Ishikawa (cell line): Measurements from ENCODE around the gene CCDC15.

Source experiments
- CEBPB ChIP-seq: IDR thresholded peaks from 2 replicates; pipeline ENCODE4 v1.6.1; 2012
- EP300 ChIP-seq: IDR thresholded peaks from 2 replicates; pipeline ENCODE4 v1.6.1; 2012; ENCODE audit warnings: borderline replicate concordance
- FOXM1 ChIP-seq: IDR thresholded peaks from 2 replicates; pipeline ENCODE4 v1.6.1; 2012; ENCODE audit warnings: low read depth, borderline replicate concordance
- MAX ChIP-seq: IDR thresholded peaks from 2 replicates; pipeline ENCODE4 v1.6.1; 2012
- NFIC ChIP-seq: IDR thresholded peaks from 2 replicates; pipeline ENCODE4 v1.6.1; 2012
- RAD21 ChIP-seq: IDR thresholded peaks from 2 replicates; pipeline ENCODE4 v1.6.1; 2012; ENCODE audit warnings: low read depth
- TAF1 ChIP-seq: IDR thresholded peaks from 2 replicates; pipeline ENCODE4 v1.6.1; 2012; ENCODE audit warnings: low read depth, mild to moderate bottlenecking
- TCF12 ChIP-seq: IDR thresholded peaks from 2 replicates; pipeline ENCODE4 v1.6.1; 2012; ENCODE audit warnings: low read depth
- TEAD4 ChIP-seq: IDR thresholded peaks from 2 replicates; pipeline ENCODE4 v1.6.1; 2012
- USF1 ChIP-seq: IDR thresholded peaks from 2 replicates; pipeline ENCODE4 v1.6.1; 2012
- YY1 ChIP-seq: IDR thresholded peaks from 2 replicates; pipeline ENCODE4 v1.6.1; 2012; ENCODE audit warnings: low read depth
- TF ChIP-seq, protein P1 (sequence below): IDR thresholded peaks from 2 replicates; pipeline ENCODE4 v1.6.1; 2012; ENCODE audit warnings: low read depth, mild to moderate bottlenecking

DNA sequence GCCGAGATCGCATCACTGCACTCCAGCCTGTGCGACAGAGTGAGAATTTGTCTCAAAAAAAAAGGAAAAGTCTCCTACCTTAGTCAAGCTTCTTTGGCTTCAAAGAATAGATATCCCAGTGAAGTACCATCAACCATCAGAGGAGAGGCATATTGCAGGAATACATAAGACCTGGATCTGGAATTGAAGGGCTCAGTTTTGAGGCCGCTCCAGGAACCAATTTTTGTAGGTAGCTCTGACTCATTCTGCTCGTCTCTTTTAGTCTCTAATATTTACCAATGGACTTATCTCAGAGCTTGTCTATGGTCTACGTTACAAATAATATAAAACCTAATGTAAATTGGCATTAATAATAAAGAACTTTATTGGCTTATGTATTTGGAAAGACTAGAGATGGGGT, 8.2 kb upstream of the CCDC15 start:
- TF ChIP-seq YY1 (no peak), TAF1 (no peak), CEBPB (no peak), RAD21 (no peak), EP300 (no peak), FOXM1 (no peak), TCF12 (no peak), USF1 (no peak), TEAD4 (no peak), NFIC (no peak), MAX (no peak)
- TF ChIP-seq, protein P1, sequence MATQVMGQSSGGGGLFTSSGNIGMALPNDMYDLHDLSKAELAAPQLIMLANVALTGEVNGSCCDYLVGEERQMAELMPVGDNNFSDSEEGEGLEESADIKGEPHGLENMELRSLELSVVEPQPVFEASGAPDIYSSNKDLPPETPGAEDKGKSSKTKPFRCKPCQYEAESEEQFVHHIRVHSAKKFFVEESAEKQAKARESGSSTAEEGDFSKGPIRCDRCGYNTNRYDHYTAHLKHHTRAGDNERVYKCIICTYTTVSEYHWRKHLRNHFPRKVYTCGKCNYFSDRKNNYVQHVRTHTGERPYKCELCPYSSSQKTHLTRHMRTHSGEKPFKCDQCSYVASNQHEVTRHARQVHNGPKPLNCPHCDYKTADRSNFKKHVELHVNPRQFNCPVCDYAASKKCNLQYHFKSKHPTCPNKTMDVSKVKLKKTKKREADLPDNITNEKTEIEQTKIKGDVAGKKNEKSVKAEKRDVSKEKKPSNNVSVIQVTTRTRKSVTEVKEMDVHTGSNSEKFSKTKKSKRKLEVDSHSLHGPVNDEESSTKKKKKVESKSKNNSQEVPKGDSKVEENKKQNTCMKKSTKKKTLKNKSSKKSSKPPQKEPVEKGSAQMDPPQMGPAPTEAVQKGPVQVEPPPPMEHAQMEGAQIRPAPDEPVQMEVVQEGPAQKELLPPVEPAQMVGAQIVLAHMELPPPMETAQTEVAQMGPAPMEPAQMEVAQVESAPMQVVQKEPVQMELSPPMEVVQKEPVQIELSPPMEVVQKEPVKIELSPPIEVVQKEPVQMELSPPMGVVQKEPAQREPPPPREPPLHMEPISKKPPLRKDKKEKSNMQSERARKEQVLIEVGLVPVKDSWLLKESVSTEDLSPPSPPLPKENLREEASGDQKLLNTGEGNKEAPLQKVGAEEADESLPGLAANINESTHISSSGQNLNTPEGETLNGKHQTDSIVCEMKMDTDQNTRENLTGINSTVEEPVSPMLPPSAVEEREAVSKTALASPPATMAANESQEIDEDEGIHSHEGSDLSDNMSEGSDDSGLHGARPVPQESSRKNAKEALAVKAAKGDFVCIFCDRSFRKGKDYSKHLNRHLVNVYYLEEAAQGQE: no peak
